ENCODE data around the gene SLC25A30. TPM values are rescaled to one million over a fixed set of nuclear protein-coding genes. Genes with fewer than 3 reads are reported as not detected.

Gene SLC25A30
- total RNA-seq, 6 experiments from 2014 or later, result 16.1 to 60.4 (median 45.0) TPM

GRCh38 chr13:45416516-45417128 is 1.6 kb downstream of the SLC25A30 start:
- peak overlapping the region; percentile 89 to 98 (median 97) for H3K27ac ChIP-seq
- DNase-seq, result no peak
- intact Hi-C loops (cut with DNase I), result no loop called here
- peaks cover 0 to 29% (median 4%) of the 10 kb centered on the region in 4 donors for H3K4me1 ChIP-seq
- peaks cover 0 to under 1% (median 0%) of the 10 kb centered on the region in 4 donors for H3K36me3 ChIP-seq
- no peaks in the 10 kb centered on the region for H3K27me3 ChIP-seq
- no peak for TF ChIP-seq CTCF (IDR thresholded peaks at IDR 0.05)
- TF ChIP-seq POLR2A (IDR thresholded peaks at IDR 0.05), result no peak
- H3K4me3 ChIP-seq, result peak overlapping the region; percentile 74 to 94 (median 93)
- 6% methylated on average over 7 of the region's 10 CpGs for WGBS (ENCODE audit: insufficient coverage, low coverage, low lambda C conversion rate, missing lambda C conversion rate)
- H3K9me3 ChIP-seq, result no peaks in the 10 kb centered on the region
- ATAC-seq, result no peak

DNA sequence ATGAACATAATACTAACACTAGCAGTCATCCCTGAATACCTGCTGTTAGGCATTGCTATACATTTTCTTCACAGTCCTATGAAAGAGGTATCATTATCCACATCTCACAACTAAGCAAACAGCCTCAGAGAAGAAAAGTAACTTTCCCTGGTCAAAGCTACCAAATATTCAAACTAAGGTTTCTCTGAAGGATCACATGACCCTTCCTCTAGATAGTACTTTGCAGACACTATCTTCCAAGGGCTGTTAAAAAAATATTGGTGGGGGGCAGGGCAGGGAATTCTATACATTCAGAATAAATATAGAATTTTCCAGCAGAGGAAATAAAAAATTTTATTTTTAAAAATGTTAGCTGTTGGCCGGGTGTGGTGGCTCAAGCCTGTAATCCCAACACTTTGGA is 3.1 kb downstream of the SLC25A30 start:
- ATAC-seq, result no peak
- DNase-seq, result no peak
- H3K4me3 ChIP-seq, result peak overlapping the region; percentile 28 to 42 (median 33)

DNA sequence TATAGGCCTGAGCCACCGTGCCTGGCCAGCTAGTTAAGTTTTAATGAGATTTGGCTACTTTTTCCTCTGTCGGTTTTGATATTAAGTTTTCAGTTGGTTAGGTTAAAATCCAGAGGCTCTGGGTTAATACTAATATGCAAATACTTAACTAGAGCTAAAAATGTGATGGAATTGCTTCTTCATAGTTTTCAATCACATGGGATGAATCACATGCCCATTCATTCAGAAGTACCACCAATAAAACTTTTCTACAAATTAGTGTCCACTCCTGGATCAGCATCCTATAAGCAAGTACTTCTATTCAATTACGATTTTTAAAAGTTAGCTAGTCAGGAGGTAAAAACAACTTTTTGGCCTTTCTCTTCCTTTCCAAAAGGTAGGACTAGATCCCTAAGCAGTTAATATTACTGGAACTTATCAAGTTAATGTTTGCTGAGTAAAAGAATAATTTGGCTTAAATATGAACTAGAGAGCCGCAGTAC is 4.3 kb downstream of the SLC25A30 start:
- Histone ChIP-seq H3K27ac (peak overlapping the region; percentile 80 to 97 (median 81)), H3K4me3 (peak overlapping the region in 2 of 3 donors; percentile 8 to 26), H3K4me1 (peaks cover 0 to 29% (median 4%) of the 10 kb centered on the region in 4 donors), H3K36me3 (peaks cover 0 to 28% (median 12%) of the 10 kb centered on the region in 4 donors), H3K9me3 (no peaks in the 10 kb centered on the region), H3K27me3 (no peaks in the 10 kb centered on the region)
- 26% methylated on average over 4 of the region's 4 CpGs for WGBS (ENCODE audit: insufficient coverage, low coverage, low lambda C conversion rate, missing lambda C conversion rate)
- no peak for DNase-seq
- TF ChIP-seq CTCF (IDR thresholded peaks at IDR 0.05) (no peak), POLR2A (IDR thresholded peaks at IDR 0.05) (no peak)
- intact Hi-C loops (cut with DNase I), result no loop called here
- no peak for ATAC-seq

More for the DNA sequence above, 3.1 kb downstream of the SLC25A30 start:
- WGBS (ENCODE audit: insufficient coverage, low coverage, low lambda C conversion rate, missing lambda C conversion rate), result 20% methylated on average over 1 of the region's 1 CpG
- Histone ChIP-seq H3K36me3 (peaks cover 0 to 16% (median 7%) of the 10 kb centered on the region in 4 donors), H3K27ac (peak overlapping the region; percentile 77 to 97 (median 81)), H3K27me3 (no peaks in the 10 kb centered on the region), H3K4me1 (peaks cover 0 to 29% (median 4%) of the 10 kb centered on the region in 4 donors), H3K9me3 (no peaks in the 10 kb centered on the region)
- intact Hi-C loops (cut with DNase I), result no loop called here
- TF ChIP-seq POLR2A (IDR thresholded peaks at IDR 0.05), result no peak
- no peak for TF ChIP-seq CTCF (IDR thresholded peaks at IDR 0.05)

DNA sequence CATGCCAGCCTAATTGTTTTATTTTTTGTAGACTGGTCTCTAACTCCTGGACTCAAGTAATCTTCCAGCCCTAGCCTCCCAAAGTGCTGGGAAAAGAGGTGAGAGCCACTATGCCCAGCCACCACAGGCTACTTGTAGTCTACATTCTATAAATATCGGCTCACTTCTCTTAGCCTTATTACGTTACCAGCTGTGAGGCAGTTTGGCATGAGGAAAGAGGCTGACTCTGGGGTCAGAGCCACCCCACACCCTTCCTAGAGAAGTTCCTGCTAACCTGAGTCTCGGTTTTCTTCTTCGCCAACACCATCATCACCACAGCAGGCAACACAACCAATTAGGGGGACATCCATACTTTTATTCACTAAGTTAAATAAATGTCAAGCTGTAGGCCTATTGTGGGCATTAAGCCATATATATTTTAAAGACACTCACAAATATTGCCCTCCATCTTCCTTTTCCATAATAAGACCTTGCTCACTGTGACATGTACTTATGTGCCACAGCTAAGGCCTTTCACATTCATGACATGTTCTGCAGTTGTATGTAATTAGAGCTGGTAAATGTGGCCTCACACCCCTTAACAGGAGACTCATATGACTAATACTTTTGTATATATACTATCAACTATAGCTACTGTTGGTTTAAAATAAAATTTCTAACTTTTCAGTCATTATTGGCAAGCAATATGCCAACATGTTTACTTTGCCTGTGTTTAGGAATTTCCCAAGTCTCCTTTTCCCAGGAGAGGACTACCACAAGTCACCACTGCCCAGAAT is 5.7 kb downstream of the SLC25A30 start:
- Histone ChIP-seq H3K9me3 (no peaks in the 10 kb centered on the region), H3K4me1 (peaks cover 0 to 29% (median 4%) of the 10 kb centered on the region in 4 donors), H3K27ac (peak overlapping the region in 2 of 3 donors; percentile 5 to 97), H3K4me3 (no peak overlapping the region), H3K36me3 (peaks cover 0 to 42% (median 24%) of the 10 kb centered on the region in 4 donors), H3K27me3 (no peaks in the 10 kb centered on the region)
- DNase-seq, result no peak
- ATAC-seq, result no peak
- TF ChIP-seq POLR2A (IDR thresholded peaks at IDR 0.05) (no peak), CTCF (IDR thresholded peaks at IDR 0.05) (no peak)
- WGBS (ENCODE audit: insufficient coverage, low coverage, low lambda C conversion rate, missing lambda C conversion rate), result 57% methylated on average over 4 of the region's 4 CpGs
- intact Hi-C loops (cut with DNase I), result no loop called here

Measured in right lobe of liver (tissue), 6 donors.